Hippocampal formation (tissue), 2 donors: ENCODE data around the gene ZBTB45.
"Not testable (repeated sequence)": the region's sequence is repeated elsewhere in the genome, so short reads cannot be mapped to it uniquely, and the experiment has no call there.

ENCODE experiments used
- DNase-seq, 2 donors: peaks; one replicate each; lab custom pipeline; 2025; lab: John Stamatoyannopoulos, UW

Gene ZBTB45

DNA sequence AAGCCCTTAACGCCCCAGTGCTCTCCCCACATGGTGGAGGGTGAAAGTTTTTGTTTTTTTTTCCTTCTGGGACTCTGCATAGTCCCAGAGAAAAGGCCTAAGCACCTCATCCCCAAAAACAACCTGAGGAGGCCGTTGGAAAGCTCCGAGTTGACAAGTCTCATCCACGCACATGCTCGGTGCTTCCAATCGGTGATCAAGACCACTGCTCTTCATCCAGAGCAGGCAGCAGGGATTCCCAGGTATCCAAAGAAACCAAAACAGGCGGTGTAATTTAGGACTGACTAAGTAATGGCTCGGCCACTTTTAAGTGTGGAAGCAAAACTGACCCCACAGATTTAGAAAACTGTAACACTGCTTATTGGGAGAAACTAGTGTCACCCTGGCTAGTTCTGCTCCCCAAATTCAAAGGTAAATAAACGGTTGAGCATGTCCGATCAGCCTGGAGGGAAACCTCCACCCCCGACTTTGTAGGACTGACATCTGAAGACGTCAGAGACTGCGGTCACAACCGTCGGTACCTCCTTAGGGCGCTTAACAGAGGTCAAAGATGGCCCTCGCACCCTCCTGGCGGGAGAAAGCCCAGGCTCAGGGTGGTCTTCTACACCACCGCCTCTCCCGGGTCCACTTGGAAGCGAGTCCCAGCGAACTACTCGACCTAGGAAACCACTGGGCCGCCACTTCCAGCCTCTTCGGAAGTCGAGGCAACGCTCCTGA, 44.5 kb downstream of the ZBTB45 start:
- no peak for DNase-seq

DNA sequence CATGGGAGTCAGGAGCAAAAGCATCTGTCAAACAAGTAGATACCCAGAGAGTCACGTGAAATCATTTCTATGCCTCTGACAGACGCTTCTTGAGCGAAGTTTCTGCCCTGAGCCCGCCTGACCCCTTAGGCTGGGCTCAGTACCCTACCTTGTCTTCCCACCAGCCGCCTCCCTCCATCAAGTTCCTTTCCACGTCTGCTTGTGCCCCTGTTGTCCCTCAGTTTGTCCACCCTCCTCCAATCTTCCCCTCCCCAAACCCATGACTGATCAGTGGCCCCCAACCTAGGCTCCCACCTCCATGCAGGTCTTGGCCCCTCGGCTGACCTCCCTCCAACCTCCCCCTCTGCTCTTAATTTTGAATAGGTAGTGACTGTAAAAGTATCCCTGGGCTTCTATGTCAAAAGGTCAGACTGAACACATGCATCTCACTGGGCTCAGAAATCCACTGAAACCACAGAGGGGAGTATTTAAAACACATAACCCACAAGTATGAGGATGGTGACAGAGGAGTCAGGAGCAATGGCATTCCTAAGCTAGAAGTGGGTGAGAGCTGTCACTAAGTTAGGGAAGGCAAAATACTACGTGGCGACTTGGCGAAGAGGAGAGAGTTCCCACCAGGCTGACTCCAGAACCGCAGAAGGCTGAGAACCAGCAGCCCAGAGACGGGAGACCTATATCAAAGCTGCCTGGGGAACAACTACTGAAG, 45.2 kb downstream of the ZBTB45 start:
- DNase-seq, result no peak

DNA sequence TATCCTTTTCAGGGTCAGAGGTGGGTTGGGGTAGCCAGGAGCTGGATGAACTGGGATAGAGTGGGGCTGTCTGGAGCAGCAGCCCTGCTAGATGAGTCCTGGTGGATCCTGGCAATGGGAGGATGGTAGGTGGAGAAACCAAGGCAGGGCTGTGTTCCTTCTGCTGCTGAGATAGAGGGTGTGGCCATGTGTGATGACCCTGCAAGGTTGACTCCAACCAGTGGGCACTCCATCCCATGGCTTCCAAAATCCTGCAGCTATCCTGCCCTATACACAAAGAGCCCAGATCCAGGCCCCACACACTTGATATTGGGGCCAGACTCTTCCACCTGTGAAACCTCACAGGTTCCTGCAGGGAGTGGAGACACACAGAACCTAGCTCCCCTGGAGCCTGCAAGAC, 45.8 kb downstream of the ZBTB45 start:
- DNase-seq, result no peak

DNA sequence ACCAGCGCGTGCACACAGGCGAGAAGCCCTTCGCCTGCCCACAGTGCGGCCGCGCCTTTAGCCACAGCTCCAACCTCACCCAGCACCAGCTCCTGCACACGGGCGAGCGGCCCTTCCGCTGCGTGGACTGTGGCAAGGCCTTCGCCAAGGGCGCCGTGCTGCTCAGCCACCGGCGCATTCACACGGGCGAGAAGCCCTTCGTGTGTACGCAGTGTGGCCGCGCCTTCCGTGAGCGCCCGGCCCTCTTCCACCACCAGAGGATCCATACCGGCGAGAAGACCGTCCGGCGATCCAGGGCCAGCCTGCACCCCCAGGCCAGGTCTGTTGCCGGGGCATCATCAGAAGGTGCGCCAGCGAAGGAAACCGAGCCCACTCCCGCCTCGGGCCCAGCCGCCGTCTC, 47.9 kb downstream of the ZBTB45 start:
- DNase-seq, result no peak

DNA sequence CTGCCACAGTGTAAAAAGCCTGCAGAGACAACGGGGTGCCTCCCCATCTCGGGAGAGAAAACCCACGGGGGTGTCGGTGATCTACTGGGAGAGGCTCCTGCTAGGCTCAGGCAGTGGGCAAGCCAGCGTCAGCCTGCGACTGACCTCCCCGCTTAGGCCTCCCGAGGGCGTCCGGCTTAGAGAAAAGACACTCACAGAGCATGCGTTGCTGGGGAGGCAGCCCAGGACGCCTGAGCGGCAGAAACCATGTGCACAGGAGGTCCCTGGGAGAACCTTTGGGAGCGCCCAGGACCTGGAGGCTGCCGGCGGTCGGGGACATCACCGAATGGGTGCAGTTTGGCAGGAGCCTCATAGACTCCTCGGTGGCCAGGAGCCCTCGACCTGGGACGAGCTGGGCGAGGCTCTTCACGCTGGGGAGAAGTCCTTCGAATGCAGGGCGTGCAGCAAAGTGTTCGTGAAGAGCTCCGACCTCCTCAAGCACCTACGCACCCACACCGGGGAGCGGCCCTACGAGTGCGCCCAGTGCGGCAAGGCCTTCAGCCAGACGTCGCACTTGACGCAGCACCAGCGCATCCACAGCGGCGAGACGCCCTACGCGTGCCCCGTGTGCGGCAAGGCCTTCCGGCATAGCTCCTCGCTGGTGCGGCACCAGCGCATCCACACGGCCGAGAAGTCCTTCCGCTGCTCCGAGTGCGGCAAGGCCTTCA, 48.6 kb downstream of the ZBTB45 start:
- not testable (repeated sequence) for DNase-seq

DNA sequence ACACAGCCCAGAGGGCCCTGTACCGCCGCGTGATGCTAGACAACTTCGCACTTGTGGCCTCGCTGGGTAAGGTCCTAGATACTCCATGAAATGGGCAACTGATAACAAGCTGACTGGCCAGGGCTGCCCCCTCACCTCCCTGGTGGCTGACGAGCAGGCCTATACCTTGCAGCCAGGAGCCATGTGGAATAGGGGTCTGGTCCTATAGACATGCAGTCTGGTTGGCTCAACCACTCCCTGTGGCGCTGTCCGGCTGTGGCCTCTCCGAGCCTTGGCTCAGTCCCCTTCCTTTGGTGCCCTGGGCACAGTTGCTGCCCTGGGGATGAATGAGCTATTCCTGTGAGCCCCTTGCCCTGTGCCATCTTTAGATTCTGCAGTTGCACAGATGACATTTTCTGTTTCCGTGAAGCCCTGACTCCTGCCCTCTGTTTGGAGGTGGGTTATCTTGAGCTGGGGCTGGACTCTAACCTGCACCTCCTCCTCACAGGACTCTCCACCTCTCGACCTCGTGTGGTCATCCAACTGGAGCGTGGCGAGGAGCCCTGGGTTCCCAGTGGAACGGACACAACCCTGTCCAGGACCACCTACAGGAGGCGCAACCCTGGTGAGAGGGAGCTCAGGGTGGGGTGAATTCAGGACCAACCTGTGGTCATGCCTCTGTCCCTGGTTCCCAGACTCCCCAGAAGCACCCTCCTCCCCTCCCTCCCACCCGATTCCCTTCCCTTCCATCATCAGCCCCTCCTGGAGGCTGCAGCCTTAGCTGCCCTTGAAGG, 50.2 kb downstream of the ZBTB45 start:
- DNase-seq, result no peak

DNA sequence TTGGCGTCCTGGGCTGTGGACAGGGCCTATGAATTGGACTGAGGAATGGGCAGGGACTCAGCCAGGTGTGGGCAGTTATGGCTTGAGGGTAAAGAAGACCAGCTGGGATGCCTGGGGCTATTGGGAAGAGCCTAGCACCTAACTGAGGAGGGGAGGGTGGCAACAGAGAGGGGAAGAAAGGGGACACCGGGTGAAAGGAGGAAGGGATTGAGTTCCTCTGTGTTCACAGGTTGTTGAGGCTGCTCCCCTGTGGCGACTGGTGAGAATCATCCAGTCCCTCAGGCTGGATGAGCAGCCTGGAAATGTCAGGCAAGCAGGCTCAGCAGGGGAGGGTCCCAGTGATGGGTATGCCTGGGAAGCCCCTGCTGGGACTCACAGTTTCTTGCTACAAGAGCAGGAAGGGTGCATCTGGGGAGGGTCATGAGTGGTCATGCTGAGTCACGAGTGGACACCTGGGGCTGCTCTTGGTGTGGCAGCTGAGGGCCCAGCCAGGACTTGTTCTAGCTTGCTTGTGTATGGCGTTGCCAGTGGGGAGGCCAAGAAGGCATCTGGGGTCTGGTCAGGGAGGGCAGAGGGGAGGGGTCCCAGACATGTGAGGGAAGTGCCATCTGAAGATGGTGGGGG, 51.3 kb downstream of the ZBTB45 start:
- DNase-seq, result no peak

DNA sequence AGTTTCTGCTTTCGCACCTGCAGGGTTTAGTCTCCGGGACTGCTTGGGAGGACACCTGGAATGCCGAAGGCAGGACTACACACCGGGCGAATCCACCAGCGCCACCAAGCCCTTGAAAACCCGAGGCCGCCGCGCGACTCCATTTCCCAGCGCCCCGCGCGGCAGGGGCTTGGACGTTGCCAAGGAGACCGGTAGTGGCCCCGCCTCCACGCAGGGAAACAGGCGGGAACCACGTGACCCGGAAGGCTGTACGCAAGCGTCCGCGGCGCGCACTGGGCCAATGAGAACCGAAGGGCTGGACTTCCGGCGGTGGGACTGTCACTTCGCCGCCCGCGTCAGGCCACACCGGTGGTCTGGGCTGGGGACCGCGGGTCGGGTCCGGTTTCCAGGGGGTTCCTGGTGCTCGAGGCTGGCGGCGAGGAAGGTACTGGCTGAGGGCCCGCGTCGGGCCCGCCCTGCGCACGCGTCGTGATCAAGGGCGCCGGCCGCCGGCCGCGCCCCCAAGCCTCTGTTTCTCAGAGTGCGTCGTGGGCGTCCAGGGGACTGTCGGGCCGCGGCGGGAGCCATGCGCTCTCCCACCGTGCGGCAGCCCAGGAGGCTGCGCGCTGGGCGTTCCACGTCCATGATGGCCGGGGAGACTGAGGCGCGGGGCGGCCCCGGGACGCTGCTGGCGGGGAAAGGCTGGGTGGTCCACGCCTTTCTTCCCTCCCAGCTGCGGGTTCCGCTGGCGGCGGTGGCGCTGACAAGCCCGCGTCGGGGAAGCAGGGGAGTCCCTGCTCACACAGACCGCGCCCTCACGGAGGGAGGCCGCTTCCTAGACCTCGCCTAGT, 52.6 kb downstream of the ZBTB45 start, which contains the start of gene ZNF324:
TSS of gene ZNF324 (plus strand) at position 321 of the 830 bp plus-strand sequence. CDS start 2,106 bp downstream, outside the sequence.
- DNase-seq, result peak; percentile 97 to 98

DNA sequence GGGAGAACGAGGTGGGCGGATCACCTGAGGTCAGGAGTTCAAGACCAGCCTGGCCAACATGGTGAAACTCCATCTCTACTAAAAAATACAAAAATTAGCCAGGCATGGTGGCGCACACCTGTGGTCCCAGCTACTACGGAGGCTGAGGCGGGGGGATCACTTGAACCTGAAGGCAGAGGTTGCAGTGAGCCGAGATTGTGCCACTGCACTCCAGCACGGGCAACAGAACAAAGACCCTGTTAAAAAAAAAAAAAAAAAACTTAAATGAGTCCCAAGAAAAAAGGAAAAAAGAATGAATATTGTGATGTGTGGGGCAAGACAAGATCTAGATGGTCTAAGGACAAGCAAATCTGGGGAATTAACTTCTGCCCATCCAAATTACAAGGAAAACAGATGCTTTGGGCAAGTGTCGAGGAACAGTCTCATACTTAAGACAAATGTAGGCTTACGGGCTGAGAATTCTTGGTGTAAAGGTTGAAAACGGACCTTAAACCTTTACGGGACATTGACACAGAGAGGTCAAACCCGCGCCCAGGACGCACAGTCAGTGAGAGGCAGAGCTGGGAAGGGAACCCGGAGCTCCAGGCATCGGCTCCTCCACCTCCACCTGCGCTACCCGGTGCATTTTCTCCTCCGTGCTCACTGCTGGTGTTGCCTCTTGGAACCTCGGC, 53.4 kb downstream of the ZBTB45 start:
- DNase-seq, result no peak
